ENCODE measurements around the gene SERHL2. TPM values are rescaled to one million over a fixed set of nuclear protein-coding genes. Genes with fewer than 3 reads are reported as not detected.

The SERHL2 gene
- total RNA-seq, 1 experiment from 2014 or later: not detected

DNA sequence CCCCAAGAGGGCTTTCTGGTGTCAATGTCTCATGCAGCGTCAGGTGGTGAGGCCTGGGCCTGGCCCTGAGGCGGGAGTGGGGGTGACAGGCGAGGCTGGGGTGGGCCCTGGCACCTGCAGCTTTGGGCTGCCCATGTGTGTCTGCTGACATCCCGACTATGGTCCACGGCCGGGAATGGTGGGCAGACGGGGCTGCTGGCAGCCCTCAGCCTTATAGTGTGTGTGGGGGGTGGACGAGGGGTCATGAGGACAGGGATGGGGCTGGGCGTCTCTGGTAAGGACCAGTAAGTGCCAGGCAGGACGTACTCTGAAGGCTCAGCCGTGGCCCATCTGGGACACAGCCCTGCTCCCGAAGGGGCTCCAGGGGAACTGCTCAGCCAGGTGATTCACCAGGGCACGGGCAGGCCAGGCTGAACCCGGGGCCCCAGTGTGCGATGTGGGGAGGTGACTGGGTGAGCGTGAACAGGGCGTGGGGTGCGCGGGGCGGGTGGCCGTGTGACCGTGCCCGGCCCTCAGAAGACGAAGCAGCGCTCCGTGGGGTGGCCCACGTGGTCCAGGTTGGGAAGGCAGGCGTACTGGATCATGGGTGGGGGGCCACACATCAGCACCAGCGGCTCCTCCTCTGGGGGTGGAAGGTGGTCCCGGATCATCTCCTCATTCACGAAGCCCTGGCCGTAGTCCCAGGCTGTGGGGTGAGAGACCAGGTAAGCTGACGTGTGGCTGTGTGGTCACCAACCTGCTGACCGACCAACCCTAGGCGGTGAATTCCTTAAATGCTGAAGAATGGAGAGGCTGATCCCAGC is 65.7 kb downstream of the SERHL2 start:
- no peak for DNase-seq (ENCODE audit: low spot score)
- in situ Hi-C loops (cut with HindIII; ENCODE audit: low sequenced_read_pairs): no loop called here

DNA sequence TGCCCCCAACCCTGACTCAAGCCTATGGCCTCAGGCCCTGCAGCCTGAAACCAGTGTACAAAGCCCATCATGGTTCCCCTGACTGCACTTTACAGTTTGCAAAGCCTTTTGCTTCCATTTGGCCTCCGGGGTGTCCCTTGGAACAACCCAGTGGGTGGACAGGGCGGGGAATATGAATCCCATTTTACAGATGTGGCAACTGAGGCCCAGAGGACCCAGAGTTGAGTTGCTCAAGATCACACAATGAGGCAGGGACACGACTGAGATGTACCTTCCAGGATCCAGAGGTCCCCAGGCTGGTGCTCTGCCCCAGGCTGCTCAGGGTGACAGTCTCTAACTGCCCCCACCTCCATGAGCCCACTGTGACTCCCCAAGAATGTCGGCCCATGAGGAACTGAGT is 66.3 kb downstream of the SERHL2 start:
- in situ Hi-C loops (cut with HindIII; ENCODE audit: low sequenced_read_pairs): no loop called here

DNA sequence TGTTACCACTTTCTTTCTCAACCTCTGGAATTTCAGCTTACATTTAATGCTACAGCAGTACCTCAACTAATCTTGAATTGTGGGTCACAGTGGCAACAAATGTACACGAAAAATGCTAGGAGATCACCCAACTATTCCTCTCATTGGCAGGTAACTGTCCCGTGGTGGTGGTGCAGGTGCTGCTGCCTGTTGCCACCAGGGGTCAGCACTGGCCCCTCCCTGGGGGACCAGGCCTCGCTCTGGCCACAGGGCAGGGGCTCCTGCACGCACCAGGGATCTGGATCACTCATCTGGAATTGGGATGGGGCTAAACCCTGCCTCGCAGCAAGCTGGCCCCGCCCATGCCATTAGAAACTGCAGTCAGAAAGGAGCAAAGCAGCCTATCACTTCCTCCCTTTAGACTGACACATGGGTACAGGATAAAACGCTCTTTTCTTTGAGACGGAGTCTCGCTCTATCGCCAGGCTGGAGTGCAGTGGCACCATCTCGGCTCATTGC is 67.8 kb downstream of the SERHL2 start:
- DNase-seq (ENCODE audit: low spot score): peak; percentile 47

More for the DNA sequence above, 66.3 kb downstream of the SERHL2 start:
- no peak for DNase-seq (ENCODE audit: low spot score)

DNA sequence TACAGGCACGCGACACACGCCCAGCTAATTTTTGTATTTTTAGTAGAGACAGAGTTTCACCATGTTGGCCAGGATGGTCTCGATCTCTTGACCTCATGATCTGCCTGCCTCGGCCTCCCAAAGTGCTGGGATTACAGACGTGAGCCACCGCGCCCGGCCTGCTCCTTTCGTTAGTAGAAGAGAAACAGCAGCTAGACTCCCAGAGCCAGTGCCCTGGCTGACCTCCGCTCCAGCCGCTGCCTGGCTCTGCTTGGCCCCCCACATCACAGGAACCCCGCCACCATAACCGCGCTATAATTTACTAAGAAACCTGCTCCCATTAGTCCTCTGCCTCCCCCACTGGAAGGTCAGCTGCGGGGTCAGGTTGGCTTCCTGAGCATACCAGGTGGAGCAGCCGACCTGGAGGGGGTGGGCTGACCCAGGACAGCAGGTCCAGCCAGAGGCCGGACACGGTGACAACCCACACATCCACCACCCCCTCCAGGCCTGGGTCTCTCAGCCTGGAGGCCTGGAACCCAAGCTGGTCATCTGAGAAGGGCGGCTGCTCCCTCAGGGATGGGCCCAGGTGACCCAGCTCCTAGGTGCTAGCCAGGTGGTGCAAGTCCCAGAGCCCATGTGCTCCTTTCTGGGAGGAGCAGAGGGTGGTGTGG is 68.4 kb downstream of the SERHL2 start:
- DNase-seq (ENCODE audit: low spot score): no peak
- in situ Hi-C loops (cut with HindIII; ENCODE audit: low sequenced_read_pairs): no loop called here

More for the DNA sequence above, 67.8 kb downstream of the SERHL2 start:
- in situ Hi-C loops (cut with HindIII; ENCODE audit: low sequenced_read_pairs): no loop called here

DNA sequence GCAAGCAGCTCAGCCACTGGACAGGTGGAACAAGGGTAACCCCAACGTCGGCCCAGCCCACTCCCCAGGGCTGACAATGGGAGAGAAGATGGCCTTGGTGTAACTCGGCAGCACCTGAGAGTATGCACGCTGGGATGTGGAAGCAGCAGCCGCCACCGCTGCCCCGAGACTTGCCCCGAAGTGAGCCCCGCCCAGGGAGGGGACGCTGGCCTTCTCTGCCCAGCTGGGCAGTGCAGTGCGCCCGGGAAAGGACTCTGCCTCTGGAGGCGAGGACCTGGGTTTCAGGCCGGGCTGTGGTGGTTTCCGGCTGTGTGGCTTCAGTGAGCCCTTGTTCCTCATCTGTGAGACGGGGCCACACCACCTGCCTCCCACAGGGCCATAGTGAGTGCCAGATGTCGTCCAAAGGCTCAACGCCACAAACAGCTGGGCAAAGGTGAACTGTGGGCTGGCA is 69.6 kb downstream of the SERHL2 start:
- no peak for DNase-seq (ENCODE audit: low spot score)

More for the DNA sequence above, 69.6 kb downstream of the SERHL2 start:
- in situ Hi-C loops (cut with HindIII; ENCODE audit: low sequenced_read_pairs): no loop called here

Other genes starting within 250 kb of the SERHL2 start
- 0.47 and 1.2 TPM in 2 replicates for gene NFAM1, start 121.6 kb upstream of the SERHL2 start, total RNA-seq (2014; rRNA removed; shearing (Covaris generic))
- gene RRP7A, start 34.2 kb upstream of the SERHL2 start, total RNA-seq (2014; rRNA removed; shearing (Covaris generic)): 63.6 and 73.1 TPM in 2 replicates
- gene POLDIP3, start 60.9 kb downstream of the SERHL2 start, total RNA-seq (2014; rRNA removed; shearing (Covaris generic)): 11.1 and 14.7 TPM in 2 replicates
- not detected in 2 replicates for gene ATP5MGL, start 86.6 kb downstream of the SERHL2 start, total RNA-seq (2014; rRNA removed; shearing (Covaris generic))
- gene CYB5R3, start 95.4 kb downstream of the SERHL2 start, total RNA-seq (2014; rRNA removed; shearing (Covaris generic)): 39.0 and 44.6 TPM in 2 replicates
- gene A4GALT, start 166.9 kb downstream of the SERHL2 start, total RNA-seq (2014; rRNA removed; shearing (Covaris generic)): 3.4 and 3.5 TPM in 2 replicates